Suprapubic skin (tissue), 4 donors: ENCODE data around the gene AUTS2. TPM values are rescaled to one million over a fixed set of nuclear protein-coding genes. Genes with fewer than 3 reads are reported as not detected.

ENCODE experiments used
- DNase-seq, 2 donors: peaks; one replicate each; pipeline ENCODE4 v3.0.0-alpha.2; 2019; ENCODE audit warnings: low spot score in 2 of 2
- H3K27ac ChIP-seq: fragments of 200-600 bp; sonication (generic); one replicate; pipeline ENCODE4 v1.5.1; 2019
- H3K27me3 ChIP-seq: fragments of 200-600 bp; sonication (generic); one replicate; pipeline ENCODE4 v1.5.1; 2019
- H3K36me3 ChIP-seq: fragments of 200-600 bp; sonication (generic); one replicate; pipeline ENCODE4 v1.5.1; 2019
- H3K4me1 ChIP-seq: fragments of 200-600 bp; sonication (generic); one replicate; pipeline ENCODE4 v1.5.1; 2019
- H3K4me3 ChIP-seq: fragments of 200-600 bp; sonication (generic); one replicate; pipeline ENCODE4 v1.5.1; 2019; ENCODE audit warnings: mild to moderate bottlenecking
- H3K9me3 ChIP-seq: fragments of 200-600 bp; sonication (generic); one replicate; pipeline ENCODE4 v1.5.1; 2019
- EP300 ChIP-seq: sonication (generic); formaldehyde crosslinking; IDR thresholded peaks from one replicate; pipeline ENCODE4 v1.6.1; 2017; ENCODE audit warnings: antibody characterized with exemption
- POLR2A ChIP-seq, 2 donors: fragments of 450-650 bp; IDR thresholded peaks; one replicate each; pipeline ENCODE4 v1.6.1; 2017; ENCODE audit warnings: antibody characterized with exemption in 2 of 2, mild to moderate bottlenecking in 2 of 2, moderate library complexity in 2 of 2
- POLR2AphosphoS5 ChIP-seq, 3 donors: sonication (generic); formaldehyde crosslinking; IDR thresholded peaks; one replicate each; pipeline ENCODE4 v1.6.1; 2017; ENCODE audit warnings: antibody characterized with exemption in 3 of 3
- WGBS: methylation state at CpG from one replicate; pipeline ENCODE4 v1.1.5; 2018; 5-methylcytosine and 5-hydroxymethylcytosine counted together
- total RNA-seq, 4 donors: library from RNA; depleted of rRNA; stranded (reverse); fragments of >200 nt; gene quantifications; one replicate each; pipeline ENCODE4 v1.1.0, GENCODE V29; 2016
- TF ChIP-seq, protein P1 (sequence below), 2 donors: fragments of 200-600 bp in 1 of 2; fragments of 450-650 bp in 1 of 2; sonication (generic) in 1 of 2; IDR thresholded peaks; one replicate each; pipeline ENCODE4 v1.5.1; 2016 to 2019; ENCODE audit warnings: antibody characterized with exemption in 2 of 2, mild to moderate bottlenecking in 1 of 2, moderate library complexity in 1 of 2

Gene AUTS2
- total RNA-seq, 4 donors from 2014 or later, result 31.0 to 102 (median 56.4) TPM

DNA sequence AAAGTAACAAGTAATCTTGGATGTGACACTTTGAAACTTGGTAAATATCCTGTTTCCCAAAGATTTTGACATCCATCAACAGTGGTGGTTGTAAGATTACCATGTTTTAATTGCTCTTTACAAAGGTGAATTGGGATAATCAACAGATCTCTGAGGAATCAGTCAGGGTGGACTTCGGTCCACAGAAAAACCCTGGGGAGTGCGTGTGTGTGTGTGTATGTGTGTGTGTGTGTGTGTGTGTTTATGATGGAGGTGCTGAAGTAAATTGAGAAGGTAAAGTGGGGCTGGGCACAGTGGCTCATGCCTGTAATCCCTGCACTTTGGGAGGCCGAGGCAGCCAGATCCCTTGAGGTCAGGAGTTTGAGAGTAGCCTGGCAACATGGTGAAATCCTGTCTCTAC lies 12.0 kb upstream of the AUTS2 start:
- 92% methylated on average over 3 of the region's 3 CpGs for WGBS
- no peaks in the 10 kb centered on the region for H3K27me3 ChIP-seq
- no peaks in the 10 kb centered on the region for H3K36me3 ChIP-seq
- no peaks in the 10 kb centered on the region for H3K9me3 ChIP-seq
- no peak for TF ChIP-seq POLR2AphosphoS5 (IDR thresholded peaks at IDR 0.05)
- TF ChIP-seq EP300, result no peak
- no peak overlapping the region for H3K27ac ChIP-seq
- H3K4me1 ChIP-seq, result no peaks in the 10 kb centered on the region
- no peak overlapping the region for H3K4me3 ChIP-seq
- no peak for DNase-seq

DNA sequence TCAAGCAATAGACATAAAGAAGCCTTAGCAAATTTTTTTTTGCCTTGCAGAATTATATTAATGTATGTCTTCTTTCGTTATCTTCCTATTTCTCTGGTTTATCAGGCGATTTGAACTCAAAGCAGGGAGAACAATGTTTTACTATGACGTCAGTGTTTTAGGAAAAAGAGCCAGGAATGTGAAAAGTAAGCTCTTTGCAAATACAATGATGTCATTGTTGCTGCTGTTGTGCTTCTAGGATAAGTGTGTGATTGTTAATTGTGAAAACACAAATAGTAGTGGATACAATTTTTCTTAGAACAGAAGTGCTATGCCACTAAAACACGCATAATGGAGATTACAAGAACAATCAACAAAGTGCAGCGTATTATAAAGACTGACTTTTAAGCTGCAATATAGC lies 9.5 kb upstream of the AUTS2 start:
- Histone ChIP-seq H3K9me3 (no peaks in the 10 kb centered on the region), H3K4me1 (no peaks in the 10 kb centered on the region), H3K27me3 (no peaks in the 10 kb centered on the region), H3K36me3 (no peaks in the 10 kb centered on the region), H3K4me3 (no peak overlapping the region), H3K27ac (no peak overlapping the region)
- 80% methylated on average over 5 of the region's 5 CpGs for WGBS
- no peak for TF ChIP-seq POLR2A (IDR thresholded peaks at IDR 0.05)
- no peak for TF ChIP-seq EP300
- TF ChIP-seq, protein P1, sequence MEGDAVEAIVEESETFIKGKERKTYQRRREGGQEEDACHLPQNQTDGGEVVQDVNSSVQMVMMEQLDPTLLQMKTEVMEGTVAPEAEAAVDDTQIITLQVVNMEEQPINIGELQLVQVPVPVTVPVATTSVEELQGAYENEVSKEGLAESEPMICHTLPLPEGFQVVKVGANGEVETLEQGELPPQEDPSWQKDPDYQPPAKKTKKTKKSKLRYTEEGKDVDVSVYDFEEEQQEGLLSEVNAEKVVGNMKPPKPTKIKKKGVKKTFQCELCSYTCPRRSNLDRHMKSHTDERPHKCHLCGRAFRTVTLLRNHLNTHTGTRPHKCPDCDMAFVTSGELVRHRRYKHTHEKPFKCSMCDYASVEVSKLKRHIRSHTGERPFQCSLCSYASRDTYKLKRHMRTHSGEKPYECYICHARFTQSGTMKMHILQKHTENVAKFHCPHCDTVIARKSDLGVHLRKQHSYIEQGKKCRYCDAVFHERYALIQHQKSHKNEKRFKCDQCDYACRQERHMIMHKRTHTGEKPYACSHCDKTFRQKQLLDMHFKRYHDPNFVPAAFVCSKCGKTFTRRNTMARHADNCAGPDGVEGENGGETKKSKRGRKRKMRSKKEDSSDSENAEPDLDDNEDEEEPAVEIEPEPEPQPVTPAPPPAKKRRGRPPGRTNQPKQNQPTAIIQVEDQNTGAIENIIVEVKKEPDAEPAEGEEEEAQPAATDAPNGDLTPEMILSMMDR (IDR thresholded peaks at IDR 0.05), result no peak
- TF ChIP-seq POLR2AphosphoS5 (IDR thresholded peaks at IDR 0.05), result no peak
- DNase-seq, result no peak

DNA sequence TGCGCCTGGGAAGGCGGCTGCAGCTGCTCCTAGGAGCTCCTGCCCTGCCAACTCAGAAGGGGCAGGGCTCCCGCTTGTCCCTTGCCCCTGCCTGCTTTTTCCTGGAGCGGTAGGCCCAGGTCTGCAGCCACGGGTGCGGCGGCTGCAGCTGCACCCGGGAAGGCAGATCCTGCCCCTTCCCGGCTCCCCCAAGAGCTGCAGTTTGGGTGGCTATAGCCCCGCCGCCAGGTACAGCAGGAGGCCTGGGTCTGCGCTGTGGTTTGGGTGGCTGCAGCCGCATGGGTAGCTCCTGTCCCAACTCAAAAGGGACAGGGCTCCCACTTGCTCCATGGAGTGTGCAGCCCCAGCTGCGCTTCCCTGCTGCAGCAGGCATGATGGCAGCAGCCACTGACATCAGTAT lies 6.5 kb upstream of the AUTS2 start:
- no peak overlapping the region for H3K4me3 ChIP-seq
- no peaks in the 10 kb centered on the region for H3K9me3 ChIP-seq
- no peaks in the 10 kb centered on the region for H3K36me3 ChIP-seq
- DNase-seq, result no peak
- H3K27me3 ChIP-seq, result no peaks in the 10 kb centered on the region
- 79% methylated on average over 7 of the region's 14 CpGs for WGBS
- TF ChIP-seq POLR2AphosphoS5 (IDR thresholded peaks at IDR 0.05) (no peak), POLR2A (IDR thresholded peaks at IDR 0.05) (no peak), EP300 (no peak)
- TF ChIP-seq, protein P1 (IDR thresholded peaks at IDR 0.05), result no peak
- peaks cover 3% of the 10 kb centered on the region for H3K4me1 ChIP-seq
- H3K27ac ChIP-seq, result no peak overlapping the region

DNA sequence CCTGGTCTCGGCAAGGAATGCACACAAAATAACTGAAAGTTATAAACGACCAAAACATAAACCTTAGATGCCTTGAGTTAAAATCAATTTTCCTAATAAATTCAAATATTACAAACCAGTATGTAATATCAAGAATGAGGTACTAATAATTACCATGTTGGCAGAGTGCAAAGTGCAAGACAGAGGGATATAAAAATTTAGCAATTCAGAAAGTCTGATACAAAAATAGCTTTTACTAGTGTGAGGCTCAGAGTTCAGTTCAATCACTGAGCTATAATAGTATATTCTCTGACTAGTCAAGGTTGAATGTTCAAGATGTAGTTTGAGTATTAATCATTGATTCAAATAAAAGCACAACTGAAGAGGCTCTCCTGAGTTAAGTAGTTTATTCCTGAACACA lies 4.8 kb upstream of the AUTS2 start:
- 67% methylated on average over 2 of the region's 2 CpGs for WGBS
- Histone ChIP-seq H3K36me3 (no peaks in the 10 kb centered on the region), H3K4me1 (peaks cover 13% of the 10 kb centered on the region)

DNA sequence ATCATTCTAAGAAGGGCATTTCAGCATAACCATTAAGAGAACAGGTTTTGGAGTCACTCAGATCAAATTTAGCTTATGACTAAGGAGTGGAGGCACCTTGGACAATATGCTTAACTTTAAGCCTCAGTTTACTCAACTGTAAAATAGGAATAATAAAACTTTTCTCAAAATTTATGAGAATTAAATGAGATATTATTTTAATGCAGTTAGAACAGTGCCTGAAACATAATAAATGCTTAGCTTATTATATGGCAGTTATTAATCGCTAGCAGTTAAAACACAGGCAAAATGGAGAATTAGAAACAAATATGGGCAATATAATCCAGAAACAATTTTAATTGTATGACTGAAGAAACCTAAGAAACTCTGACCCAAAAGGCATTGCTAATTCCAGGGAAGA lies 2.9 kb upstream of the AUTS2 start:
- H3K27me3 ChIP-seq, result no peaks in the 10 kb centered on the region
- H3K4me3 ChIP-seq, result no peak overlapping the region
- WGBS, result 95% methylated on average over 1 of the region's 1 CpG
- H3K4me1 ChIP-seq, result peaks cover 29% of the 10 kb centered on the region
- H3K27ac ChIP-seq, result no peak overlapping the region
- TF ChIP-seq POLR2A (IDR thresholded peaks at IDR 0.05) (no peak), EP300 (no peak)
- H3K36me3 ChIP-seq, result no peaks in the 10 kb centered on the region
- no peak for DNase-seq
- H3K9me3 ChIP-seq, result no peaks in the 10 kb centered on the region

More for the DNA sequence above, 4.8 kb upstream of the AUTS2 start:
- no peak overlapping the region for H3K4me3 ChIP-seq
- no peaks in the 10 kb centered on the region for H3K9me3 ChIP-seq
- no peak for DNase-seq
- no peak for TF ChIP-seq POLR2A (IDR thresholded peaks at IDR 0.05)
- no peak for TF ChIP-seq EP300
- TF ChIP-seq, protein P1 (IDR thresholded peaks at IDR 0.05), result no peak
- TF ChIP-seq POLR2AphosphoS5 (IDR thresholded peaks at IDR 0.05), result no peak
- no peaks in the 10 kb centered on the region for H3K27me3 ChIP-seq
- H3K27ac ChIP-seq, result no peak overlapping the region

DNA sequence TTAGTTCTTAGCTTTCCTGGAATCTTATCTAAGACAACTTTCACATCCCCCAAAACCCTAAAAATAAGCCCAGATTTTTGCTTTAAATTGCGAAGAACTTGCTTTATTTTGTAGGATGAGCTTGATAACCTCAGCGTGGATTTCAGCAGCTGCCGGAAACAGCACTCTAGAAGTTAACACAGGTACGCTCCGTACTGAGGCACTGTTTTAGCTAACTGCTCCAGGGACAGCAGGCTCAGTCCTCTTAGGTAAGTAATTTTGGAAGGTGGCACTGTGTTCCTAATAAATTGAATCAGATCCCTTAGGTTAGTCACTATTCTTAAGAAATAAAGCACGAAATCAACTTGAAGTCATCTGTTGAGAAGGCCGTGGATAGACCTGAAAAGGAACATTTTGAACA lies 2.2 kb upstream of the AUTS2 start:
- no peak overlapping the region for H3K27ac ChIP-seq

More for the DNA sequence above, 2.2 kb upstream of the AUTS2 start:
- DNase-seq, result no peak
- WGBS, result 77% methylated on average over 7 of the region's 7 CpGs
- TF ChIP-seq, protein P1 (IDR thresholded peaks at IDR 0.05), result no peak
- TF ChIP-seq POLR2AphosphoS5 (IDR thresholded peaks at IDR 0.05) (no peak), EP300 (no peak), POLR2A (IDR thresholded peaks at IDR 0.05) (no peak)
- Histone ChIP-seq H3K36me3 (no peaks in the 10 kb centered on the region), H3K27me3 (no peaks in the 10 kb centered on the region), H3K9me3 (no peaks in the 10 kb centered on the region), H3K4me1 (peaks cover 35% of the 10 kb centered on the region), H3K4me3 (no peak overlapping the region)
